ENCODE data around the gene CNTNAP2. TPM values are rescaled to one million over a fixed set of nuclear protein-coding genes. Genes with fewer than 3 reads are reported as not detected.

CNTNAP2 gene
- polyA plus RNA-seq, 10 donors: 5.6 to 19.6 (median 11.4) TPM

- DNase-seq: no peak
Measured at GRCh38 chr7:146557971-146558469, 441.4 kb downstream of the CNTNAP2 start.

- DNase-seq: no peak
Measured at GRCh38 chr7:146565872-146566271, 449.3 kb downstream of the CNTNAP2 start.

GRCh38 chr7:146575903-146576302, 459.3 kb downstream of the CNTNAP2 start:
- DNase-seq: peak in 1 of 3 donors; percentile 7

- no peak for DNase-seq
Measured at GRCh38 chr7:146591976-146592375, 475.4 kb downstream of the CNTNAP2 start.

GRCh38 chr7:146606628-146607027, 490.0 kb downstream of the CNTNAP2 start:
- DNase-seq: no peak

GRCh38 chr7:146619641-146620040, 503.0 kb downstream of the CNTNAP2 start:
- no peak for DNase-seq

- DNase-seq: no peak
Measured at GRCh38 chr7:146626912-146627311, 510.3 kb downstream of the CNTNAP2 start.

GRCh38 chr7:146635205-146636032, 518.8 kb downstream of the CNTNAP2 start:
- no peak for DNase-seq

- no peak for DNase-seq
Measured at GRCh38 chr7:146636033-146636356, 519.4 kb downstream of the CNTNAP2 start.

- no peak for DNase-seq
Measured at GRCh38 chr7:146636581-146636980, 520.0 kb downstream of the CNTNAP2 start.

GRCh38 chr7:146639291-146639690, 522.7 kb downstream of the CNTNAP2 start:
- no peak for DNase-seq

GRCh38 chr7:146641491-146641890, 524.9 kb downstream of the CNTNAP2 start:
- no peak for DNase-seq

- DNase-seq: no peak
Measured at GRCh38 chr7:146645383-146645976, 528.9 kb downstream of the CNTNAP2 start.

- no peak for DNase-seq
Measured at GRCh38 chr7:146647445-146647844, 530.8 kb downstream of the CNTNAP2 start.

- no peak for DNase-seq
Measured at GRCh38 chr7:146652176-146652575, 535.6 kb downstream of the CNTNAP2 start.

GRCh38 chr7:146654048-146654447, 537.4 kb downstream of the CNTNAP2 start:
- no peak for DNase-seq

- DNase-seq: peak; percentile 7 to 49 (median 32)
Measured at GRCh38 chr7:146655928-146656797, 539.6 kb downstream of the CNTNAP2 start.

- no peak for DNase-seq
Measured at GRCh38 chr7:146656988-146657387, 540.4 kb downstream of the CNTNAP2 start.

- no peak for DNase-seq
Measured at GRCh38 chr7:146658604-146659003, 542.0 kb downstream of the CNTNAP2 start.

- DNase-seq: no peak
Measured at GRCh38 chr7:146659732-146660131, 543.1 kb downstream of the CNTNAP2 start.

- DNase-seq: peak in 1 of 3 donors; percentile 10
Measured at GRCh38 chr7:146660839-146661238, 544.2 kb downstream of the CNTNAP2 start.

GRCh38 chr7:146661435-146661834, 544.8 kb downstream of the CNTNAP2 start:
- DNase-seq: peak in 1 of 3 donors; percentile 20
